ENCODE measurements around the gene ZNF516. TPM values are rescaled to one million over a fixed set of nuclear protein-coding genes. Genes with fewer than 3 reads are reported as not detected.
A peak's percentile ranks its signal among the peaks of the same experiment; 100 is the strongest.

ZNF516 gene
- total and polyA plus RNA-seq, 8 donors: 5.4 to 21.3 (median 12.7) TPM

DNA sequence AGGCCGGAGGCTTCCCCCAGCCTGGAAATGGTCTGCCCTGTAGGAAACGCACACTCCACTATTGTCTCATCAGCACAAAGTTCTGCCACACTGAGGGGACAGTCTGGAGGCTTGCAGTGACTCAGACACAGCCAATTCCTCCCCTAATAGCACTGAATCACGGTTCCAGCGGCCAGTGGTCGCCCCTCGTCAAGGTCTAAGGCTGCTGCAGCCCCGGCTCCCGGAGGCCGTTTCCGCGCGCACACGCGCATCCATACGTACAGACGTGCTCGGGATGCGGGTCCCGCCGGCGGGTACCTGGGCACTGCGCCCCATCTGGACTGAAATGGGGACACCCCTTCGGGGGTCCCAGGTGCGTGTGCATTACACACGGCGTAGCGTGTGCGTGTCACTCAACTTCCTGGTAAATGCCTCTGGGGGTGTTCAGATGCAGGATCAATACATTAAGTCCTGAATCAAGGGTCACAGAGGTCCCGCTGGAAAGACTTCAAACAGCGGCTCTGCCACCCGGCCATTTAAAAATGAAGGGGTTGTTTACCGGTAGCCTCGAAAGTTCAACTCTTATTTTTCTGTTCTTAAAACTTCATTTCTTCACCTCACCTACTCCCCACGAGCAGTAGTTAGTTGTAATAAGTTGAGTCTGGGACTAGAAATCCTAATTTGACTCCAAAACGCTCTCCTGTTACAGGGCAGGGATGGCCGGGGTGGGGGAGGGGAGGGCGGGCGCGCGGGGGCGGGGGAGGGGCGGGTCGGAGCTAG is 572 bp upstream of the ZNF516 start:
- DNase-seq (peak in 4 of 6 donors; percentile 27 to 70 (median 47)), FAIRE-seq (no peak), ATAC-seq (peak in 3 of 4 donors; percentile 6 to 21 (median 17))
- Histone ChIP-seq H3K36me3 (no peaks in the 10 kb centered on the region), H3K27ac (peak overlapping the region in 3 of 4 donors; percentile 28 to 69 (median 48)), H3K4me3 (peak overlapping the region; percentile 52 to 75 (median 62)), H3K27me3 (no peaks in the 10 kb centered on the region), H3K4me1 (no peaks in the 10 kb centered on the region), H3K9me3 (no peaks in the 10 kb centered on the region)
- intact Hi-C loops (cut with DNase I): no loop called here
- TF ChIP-seq, protein P1, sequence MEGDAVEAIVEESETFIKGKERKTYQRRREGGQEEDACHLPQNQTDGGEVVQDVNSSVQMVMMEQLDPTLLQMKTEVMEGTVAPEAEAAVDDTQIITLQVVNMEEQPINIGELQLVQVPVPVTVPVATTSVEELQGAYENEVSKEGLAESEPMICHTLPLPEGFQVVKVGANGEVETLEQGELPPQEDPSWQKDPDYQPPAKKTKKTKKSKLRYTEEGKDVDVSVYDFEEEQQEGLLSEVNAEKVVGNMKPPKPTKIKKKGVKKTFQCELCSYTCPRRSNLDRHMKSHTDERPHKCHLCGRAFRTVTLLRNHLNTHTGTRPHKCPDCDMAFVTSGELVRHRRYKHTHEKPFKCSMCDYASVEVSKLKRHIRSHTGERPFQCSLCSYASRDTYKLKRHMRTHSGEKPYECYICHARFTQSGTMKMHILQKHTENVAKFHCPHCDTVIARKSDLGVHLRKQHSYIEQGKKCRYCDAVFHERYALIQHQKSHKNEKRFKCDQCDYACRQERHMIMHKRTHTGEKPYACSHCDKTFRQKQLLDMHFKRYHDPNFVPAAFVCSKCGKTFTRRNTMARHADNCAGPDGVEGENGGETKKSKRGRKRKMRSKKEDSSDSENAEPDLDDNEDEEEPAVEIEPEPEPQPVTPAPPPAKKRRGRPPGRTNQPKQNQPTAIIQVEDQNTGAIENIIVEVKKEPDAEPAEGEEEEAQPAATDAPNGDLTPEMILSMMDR (IDR thresholded peaks at IDR 0.05): no peak
- 1 to 2% methylated on average over 37 to 43 of the region's 43 CpGs for WGBS, 2 donors

DNA sequence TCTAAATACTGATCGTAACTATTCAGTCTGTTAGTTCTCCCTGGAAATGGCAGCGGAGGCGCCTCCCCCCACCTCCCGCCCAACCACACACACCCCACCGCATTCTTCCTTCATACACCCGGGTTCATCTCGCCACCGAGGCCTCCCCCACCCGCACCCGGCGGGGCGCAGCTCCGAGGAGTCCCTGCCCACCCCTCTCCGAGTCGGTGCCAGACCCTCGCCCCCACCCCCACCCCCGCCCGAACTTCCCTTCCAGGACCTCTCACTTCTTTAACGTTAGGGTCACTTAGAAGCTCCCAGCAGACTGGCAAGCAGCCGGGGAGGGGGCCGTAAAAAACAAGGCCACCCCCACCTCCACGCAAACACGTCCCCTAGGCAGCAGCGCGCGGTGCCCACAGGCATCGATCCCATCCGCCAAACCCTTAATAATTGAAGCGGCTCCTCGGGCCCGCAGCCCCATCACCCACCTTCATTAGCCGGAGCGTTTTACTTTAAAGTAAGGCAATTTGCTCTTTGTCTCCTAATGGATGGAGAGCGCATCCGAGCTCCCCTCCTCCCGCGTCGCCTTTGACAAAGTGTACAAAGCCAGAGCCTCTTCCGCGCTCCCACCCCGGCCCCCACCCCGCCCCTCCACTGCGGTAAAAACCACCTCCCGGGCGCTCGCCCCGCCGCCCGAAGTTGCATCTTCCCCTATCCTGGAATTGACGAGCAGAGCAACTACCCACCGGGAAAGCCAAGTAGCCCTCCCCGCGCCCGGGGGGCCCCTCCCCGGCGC is 624 bp downstream of the ZNF516 start:
- DNase-seq (peak in 3 of 6 donors; percentile 24 to 49 (median 31)), FAIRE-seq (no peak), ATAC-seq (no peak)
- TF ChIP-seq, protein P1 (IDR thresholded peaks at IDR 0.05): no peak
- peaks cover 0 to 10% (median 0%) of the 10 kb centered on the region in 3 donors for H3K4me1 ChIP-seq
- H3K27me3 ChIP-seq: no peaks in the 10 kb centered on the region
- intact Hi-C loops (cut with DNase I): no loop called here
- H3K36me3 ChIP-seq: no peaks in the 10 kb centered on the region
- peak overlapping the region; percentile 33 to 75 (median 59) for H3K4me3 ChIP-seq
- peak overlapping the region; percentile 64 to 88 (median 81) for H3K27ac ChIP-seq
- no peaks in the 10 kb centered on the region for H3K9me3 ChIP-seq
- WGBS, 2 donors: 1% methylated on average over 56 of the region's 56 CpGs

DNA sequence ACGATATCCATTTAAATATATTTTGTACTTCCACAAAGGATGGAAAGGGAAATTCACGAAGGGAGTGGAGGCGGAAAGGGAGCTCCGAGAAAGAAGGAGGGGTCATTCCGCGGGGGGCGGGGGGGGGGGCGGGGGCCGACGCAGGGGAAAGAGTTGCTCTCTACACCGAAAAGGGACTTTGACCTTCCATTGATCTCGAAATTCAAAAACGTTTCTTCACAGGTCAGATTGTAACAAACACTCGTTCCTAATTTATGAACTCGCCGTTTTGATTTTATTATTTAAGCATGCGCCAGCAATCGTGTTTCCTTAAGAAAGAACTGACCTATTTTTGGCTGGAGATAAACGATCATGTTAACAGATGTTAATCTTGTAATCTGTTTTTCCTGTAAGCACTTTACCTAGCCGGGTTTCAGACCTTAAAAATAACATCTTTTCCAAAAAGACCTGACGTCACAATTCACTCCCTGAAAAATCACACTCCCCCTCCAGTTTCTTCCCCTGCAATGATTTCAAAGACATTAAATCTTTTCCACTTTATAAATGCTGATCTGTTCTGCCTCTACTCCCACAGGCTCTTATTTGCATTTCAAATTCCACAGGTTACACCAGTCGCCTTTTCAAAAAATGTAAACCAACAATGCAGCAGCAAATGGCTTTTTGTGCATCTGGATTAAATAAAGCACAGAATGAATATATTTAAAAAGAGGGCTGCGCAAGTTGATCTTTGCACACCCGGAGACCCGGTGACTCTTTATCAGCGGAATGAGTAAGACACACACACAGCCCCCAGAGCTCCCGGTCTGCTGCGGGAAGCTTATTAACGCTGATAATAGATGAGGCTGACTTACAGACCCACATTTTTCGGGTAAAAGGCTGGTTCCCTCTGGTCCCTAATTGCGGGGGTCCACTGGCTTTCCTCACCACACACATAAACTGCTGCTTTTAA is 1.6 kb downstream of the ZNF516 start:
- 1% methylated on average over 30 to 31 of the region's 31 CpGs for WGBS, 2 donors
- H3K4me1 ChIP-seq: peaks cover 6 to 19% (median 7%) of the 10 kb centered on the region in 3 donors
- peak; percentile 72 for FAIRE-seq
- no peaks in the 10 kb centered on the region for H3K9me3 ChIP-seq
- no peaks in the 10 kb centered on the region for H3K36me3 ChIP-seq
- DNase-seq: no peak
- TF ChIP-seq, protein P1 (IDR thresholded peaks at IDR 0.05): no peak
- H3K27ac ChIP-seq: peak overlapping the region; percentile 64 to 88 (median 81)
- no peaks in the 10 kb centered on the region for H3K27me3 ChIP-seq
- peak; percentile 23 to 42 (median 39) for ATAC-seq
- H3K4me3 ChIP-seq: peak overlapping the region; percentile 52 to 75 (median 62)
- intact Hi-C loops (cut with DNase I): no loop called here

DNA sequence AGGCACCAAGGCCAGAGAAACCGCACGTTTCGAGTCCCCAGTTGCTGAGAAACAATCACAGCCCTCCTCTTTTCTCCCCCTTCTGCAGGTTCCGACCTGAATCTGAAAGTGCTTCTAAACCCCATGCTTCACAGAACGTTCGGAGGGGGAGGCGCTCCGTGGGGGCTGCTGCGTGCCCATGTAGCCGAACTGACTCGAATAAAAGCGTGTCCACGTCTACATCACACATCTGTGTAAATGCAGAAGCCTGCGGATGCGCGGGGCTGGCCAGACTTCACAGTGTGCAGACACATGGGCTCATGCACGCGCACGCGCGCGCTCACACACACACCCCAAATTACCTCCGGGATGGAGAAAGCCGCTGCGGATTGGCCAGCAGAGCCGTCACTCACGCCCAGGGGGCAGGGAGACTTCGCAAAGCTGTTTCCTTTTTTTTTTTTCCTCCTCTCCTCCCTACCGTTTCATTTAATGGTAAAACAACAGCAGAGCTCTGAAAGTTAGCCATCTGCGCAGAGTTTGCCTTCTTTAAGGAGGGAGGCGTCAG is 2.3 kb downstream of the ZNF516 start:
- peak; percentile 84 to 91 (median 86) for ATAC-seq
- DNase-seq: peak; percentile 97 to 100 (median 99)

More for the DNA sequence above, 2.3 kb downstream of the ZNF516 start:
- 0% methylated on average over 31 of the region's 31 CpGs for WGBS, 2 donors
- Histone ChIP-seq H3K36me3 (no peaks in the 10 kb centered on the region), H3K4me1 (peaks cover 6 to 23% (median 7%) of the 10 kb centered on the region in 3 donors), H3K9me3 (no peaks in the 10 kb centered on the region), H3K27me3 (no peaks in the 10 kb centered on the region), H3K27ac (peak overlapping the region; percentile 64 to 88 (median 81)), H3K4me3 (peak overlapping the region; percentile 52 to 75 (median 62))
- FAIRE-seq: peak; percentile 37
- intact Hi-C loops (cut with DNase I): no loop called here
- TF ChIP-seq, protein P1 (IDR thresholded peaks at IDR 0.05): no peak
